GM12874 (cell line): ENCODE measurements around the gene INTS11.

ENCODE experiments used
- TF ChIP-seq, protein P1 (sequence below): IDR thresholded peaks from 2 replicates; pipeline ENCODE4 v1.5.1; 2011; ENCODE audit warnings: low read depth, mild to moderate bottlenecking, control low read depth, low read length, moderate library complexity; ENCODE audit not compliant: insufficient read depth

INTS11 gene

GRCh38 chr1:1344655-1345361 is 20.3 kb upstream of the INTS11 start:
- TF ChIP-seq, protein P1, sequence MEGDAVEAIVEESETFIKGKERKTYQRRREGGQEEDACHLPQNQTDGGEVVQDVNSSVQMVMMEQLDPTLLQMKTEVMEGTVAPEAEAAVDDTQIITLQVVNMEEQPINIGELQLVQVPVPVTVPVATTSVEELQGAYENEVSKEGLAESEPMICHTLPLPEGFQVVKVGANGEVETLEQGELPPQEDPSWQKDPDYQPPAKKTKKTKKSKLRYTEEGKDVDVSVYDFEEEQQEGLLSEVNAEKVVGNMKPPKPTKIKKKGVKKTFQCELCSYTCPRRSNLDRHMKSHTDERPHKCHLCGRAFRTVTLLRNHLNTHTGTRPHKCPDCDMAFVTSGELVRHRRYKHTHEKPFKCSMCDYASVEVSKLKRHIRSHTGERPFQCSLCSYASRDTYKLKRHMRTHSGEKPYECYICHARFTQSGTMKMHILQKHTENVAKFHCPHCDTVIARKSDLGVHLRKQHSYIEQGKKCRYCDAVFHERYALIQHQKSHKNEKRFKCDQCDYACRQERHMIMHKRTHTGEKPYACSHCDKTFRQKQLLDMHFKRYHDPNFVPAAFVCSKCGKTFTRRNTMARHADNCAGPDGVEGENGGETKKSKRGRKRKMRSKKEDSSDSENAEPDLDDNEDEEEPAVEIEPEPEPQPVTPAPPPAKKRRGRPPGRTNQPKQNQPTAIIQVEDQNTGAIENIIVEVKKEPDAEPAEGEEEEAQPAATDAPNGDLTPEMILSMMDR: no peak; the same call in 1 of the 2 replicates

- TF ChIP-seq, protein P1: no peak
Observed at GRCh38 chr1:1343811-1344421, 19.5 kb upstream of the INTS11 start.

DNA sequence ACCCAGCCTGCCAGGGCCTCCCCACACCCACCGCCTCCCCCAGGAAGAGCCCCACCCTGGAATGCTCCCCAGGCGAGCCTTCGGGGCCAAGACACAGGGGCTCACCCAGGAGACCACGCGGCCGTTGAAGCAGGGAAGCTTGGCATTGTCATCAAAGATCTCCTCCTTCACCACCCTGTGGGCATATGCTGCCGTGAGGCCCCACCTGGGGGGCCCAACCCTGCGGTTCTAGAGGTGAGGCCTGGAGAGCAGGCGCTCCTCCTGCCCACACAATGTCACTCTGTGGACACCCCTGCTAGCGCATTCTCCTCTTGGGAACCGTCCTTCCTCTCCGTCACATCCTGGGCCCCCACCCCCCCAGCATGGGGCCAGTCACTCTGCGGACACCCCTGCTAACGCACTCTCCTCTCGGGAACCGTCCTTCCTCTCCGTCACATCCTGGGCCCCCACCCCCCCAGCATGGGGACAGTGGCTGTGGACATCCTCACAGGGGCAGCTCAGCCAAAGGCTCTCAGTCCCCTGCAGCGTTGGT is 18.2 kb upstream of the INTS11 start:
- TF ChIP-seq, protein P1: no peak

DNA sequence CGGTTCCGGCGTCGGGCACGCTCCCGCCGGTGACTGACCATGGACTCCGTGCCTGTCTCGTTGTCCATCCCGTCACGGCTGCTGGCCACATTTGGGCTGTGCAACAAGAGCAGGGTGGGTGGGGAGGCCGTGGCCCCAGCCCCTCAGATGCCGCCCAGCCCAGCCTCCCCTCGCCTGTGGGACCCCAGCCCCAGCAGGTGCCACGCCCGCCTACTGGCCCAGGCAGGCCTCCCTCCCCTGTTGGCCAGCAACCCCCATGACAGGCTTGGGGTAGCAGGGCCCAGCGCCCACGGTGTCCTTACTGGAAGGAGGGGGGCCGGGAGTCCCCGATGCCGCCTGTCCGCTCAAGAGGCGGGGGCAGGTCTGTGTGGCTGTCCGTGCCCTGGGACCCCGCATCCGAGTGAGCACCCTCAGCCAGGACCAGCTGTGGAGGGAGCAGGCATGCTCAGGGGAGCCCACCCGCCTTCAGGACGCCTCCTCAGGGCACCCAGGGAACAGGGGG is 17.7 kb upstream of the INTS11 start:
- TF ChIP-seq, protein P1: no peak

DNA sequence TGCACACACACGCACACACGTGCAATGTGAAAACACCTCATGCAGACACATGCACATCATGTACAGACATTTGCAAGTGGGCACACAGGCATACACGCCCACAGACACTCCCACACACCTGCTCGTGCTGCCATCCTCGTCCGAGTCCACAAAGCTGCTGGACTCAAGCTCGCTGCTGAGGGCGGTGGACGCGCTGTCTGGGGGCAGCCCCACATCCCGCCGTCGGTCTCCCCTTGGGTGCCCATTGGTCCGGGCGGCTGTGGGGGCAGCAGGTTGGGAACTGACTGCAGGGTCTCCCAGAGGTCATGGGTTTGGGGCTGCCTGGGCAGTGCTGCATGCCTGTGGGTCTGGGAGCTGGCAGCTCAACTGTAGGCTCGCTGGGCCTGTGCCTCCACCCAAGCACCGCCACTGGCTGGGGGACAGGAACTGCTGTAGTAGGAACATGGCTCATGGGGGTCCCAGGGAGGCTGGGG is 17.1 kb upstream of the INTS11 start:
- TF ChIP-seq, protein P1: no peak

- TF ChIP-seq, protein P1: no peak
Observed at GRCh38 chr1:1340791-1341548, 16.5 kb upstream of the INTS11 start.

- TF ChIP-seq, protein P1: no peak
Observed at GRCh38 chr1:1340185-1340584, 15.7 kb upstream of the INTS11 start.
